HG03469 (cell line): ENCODE data around the gene MTHFSD.

Source experiments
- ATAC-seq: cut with Tn5 transposase; IDR thresholded peaks from one replicate; pipeline ENCODE4 v1.9.1; 2021; ENCODE audit warnings: mild to moderate bottlenecking, moderate library complexity, moderate number of reproducible peaks; ENCODE audit not compliant: unreplicated experiment

MTHFSD gene

GRCh38 chr16:86531641-86532525 lies 23.2 kb downstream of the MTHFSD start:
- ATAC-seq = no peak

GRCh38 chr16:86531191-86531545 lies 23.9 kb downstream of the MTHFSD start:
- ATAC-seq = no peak

DNA sequence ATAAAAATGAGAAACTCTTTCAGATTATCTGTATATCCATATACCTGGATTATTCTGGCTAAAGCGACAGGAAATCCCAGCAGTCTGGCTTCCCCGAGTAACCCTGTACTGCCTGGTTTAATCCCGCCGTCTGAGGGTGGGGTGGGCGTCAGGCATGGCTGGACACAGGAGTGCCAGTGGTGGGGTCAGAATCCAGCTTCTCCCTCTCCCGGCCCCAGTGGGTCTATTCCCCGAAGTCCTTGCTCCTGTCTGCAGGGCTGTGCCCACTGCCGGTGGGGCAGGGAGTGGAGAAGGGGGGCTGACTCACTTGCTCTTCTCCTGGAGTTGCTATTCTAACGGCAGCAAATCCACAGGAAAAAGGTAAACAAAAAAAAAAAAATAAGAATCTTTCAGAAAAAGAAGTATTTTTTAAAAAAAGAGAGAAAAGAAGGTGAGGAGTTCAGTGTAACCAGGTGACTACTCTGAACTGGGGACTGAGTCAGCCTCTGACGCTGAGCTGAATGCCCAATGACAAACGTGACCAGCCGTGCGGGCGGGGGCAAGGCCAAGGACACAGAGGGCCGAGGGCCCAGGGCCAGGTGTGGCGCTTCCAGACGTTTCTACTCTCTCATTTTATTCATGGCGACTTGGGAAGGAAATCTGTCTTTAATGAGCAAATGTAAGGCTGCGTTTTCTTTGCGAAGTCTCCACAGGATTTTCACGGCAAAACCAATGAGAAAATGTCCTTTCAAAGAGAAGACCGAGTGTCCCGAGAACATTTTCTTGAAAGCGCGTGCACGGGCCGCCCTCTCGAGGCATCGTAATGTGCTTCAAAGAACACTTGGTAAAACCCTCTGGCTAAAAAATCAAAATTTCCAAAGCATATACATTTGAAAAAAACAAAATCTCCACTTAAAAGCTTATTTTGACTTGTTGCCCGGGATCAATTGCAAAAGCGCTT lies 24.5 kb downstream of the MTHFSD start:
- ATAC-seq = no peak

GRCh38 chr16:86529160-86529559 lies 25.9 kb downstream of the MTHFSD start:
- ATAC-seq = no peak

- ATAC-seq = no peak
These were observed 26.7 kb downstream of the MTHFSD start for GRCh38 chr16:86528061-86528929.

- no peak for ATAC-seq
These were observed 27.7 kb downstream of the MTHFSD start for GRCh38 chr16:86527366-86527765.

DNA sequence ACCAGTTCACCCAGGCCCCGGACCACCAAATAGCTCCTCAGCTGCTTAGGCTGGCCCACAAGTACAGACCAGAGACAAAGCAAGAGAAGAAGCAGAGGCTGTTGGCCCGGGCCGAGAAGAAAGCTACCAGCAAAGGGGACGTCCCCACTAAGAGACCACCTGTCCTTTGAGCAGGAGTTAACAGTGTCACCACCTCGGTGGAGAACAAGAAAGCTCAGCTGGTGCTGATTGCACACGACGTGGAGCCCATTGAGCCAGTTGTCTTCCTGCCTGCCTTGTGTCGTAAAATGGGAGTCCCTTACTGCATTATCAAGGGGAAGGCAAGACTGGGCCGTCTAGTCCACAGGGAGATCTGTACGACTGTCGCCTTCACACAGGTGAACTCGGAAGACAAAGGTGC lies 29.3 kb downstream of the MTHFSD start:
- no peak for ATAC-seq

DNA sequence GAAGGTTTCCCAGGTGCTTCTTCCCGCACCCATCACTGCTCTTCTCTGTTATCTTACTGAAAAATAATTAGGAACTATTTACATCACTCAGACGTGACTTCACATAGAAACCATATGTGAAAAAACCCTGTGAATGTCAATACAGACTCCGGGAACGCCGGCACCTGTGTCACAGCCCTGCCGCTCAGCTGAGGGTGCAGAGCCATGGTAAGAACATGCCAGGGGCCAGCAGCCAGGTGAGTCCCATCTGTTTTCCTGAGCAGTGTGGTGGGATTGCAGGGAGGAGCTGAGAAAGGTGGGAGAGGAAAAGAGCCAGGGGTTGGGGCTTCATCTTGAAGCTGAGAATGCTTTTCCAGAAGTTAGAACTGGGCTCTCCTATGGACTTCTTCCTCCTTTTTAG lies 31.0 kb downstream of the MTHFSD start:
- ATAC-seq = no peak

DNA sequence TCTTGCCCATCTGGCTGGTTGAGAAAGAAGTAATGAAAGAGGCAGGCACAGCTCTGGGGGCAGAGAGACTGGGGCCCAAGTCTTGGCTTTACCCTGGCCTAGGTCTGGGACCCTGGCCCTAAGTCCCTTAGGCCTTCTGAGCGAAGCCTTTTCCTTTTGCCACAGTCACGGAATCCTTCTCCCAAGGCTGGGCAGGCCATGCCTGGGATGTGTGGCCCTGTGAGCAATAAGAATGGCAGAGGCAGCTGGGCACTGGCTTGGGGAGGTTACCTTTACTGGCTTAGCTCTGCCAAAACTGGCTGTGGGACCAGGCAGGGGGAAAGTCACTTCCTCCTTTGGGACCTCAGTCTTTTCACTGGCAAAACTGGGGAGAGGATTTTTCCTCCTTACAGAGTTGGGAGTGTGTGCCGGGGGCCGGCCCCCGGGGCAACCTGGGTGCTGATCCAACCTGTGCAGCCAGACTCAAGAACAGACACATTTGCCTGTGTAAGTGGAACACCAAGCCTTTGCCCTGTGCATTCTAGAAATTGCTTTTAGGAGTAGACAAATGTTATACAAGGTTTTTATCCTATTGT lies 31.8 kb downstream of the MTHFSD start:
- no peak for ATAC-seq

GRCh38 chr16:86522634-86523033 lies 32.4 kb downstream of the MTHFSD start:
- no peak for ATAC-seq

GRCh38 chr16:86521236-86522197 lies 33.5 kb downstream of the MTHFSD start:
- ATAC-seq = no peak

- no peak for ATAC-seq
These were observed 34.5 kb downstream of the MTHFSD start for GRCh38 chr16:86520317-86521210.

GRCh38 chr16:86519649-86520316 lies 35.3 kb downstream of the MTHFSD start:
- no peak for ATAC-seq

DNA sequence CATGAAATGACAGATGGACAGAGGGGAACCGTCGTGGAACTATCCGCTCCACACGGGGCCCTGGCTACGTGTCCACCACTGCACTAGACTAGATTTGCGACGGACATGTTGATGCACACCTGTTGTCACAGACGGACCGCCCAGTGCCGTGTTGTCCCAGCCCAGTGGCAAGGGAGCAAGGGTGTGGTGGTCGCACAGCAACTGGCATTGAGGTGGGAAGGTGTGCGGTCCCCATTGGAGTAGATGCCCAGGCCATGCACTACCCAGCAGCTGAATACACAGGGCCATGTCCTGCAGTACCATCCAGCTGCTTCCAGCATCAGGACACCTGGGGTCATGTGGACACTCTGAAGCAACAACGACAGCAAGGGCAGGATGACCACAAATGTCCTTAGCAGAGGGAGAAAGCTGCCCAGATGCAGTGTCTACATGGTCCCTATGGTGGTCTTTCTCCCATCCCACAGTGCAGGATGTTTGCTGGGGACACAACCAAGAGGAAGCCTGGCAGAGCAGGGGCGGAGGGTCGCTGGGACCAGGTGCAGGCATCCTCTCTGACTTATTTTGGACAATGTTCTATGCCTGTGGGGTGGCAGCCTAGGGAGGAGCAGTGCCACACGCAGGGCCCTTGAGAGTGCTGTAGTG lies 35.9 kb downstream of the MTHFSD start:
- no peak for ATAC-seq

- ATAC-seq = no peak
These were observed 37.3 kb downstream of the MTHFSD start for GRCh38 chr16:86517652-86518258.

GRCh38 chr16:86517033-86517432 lies 38.0 kb downstream of the MTHFSD start:
- ATAC-seq = no peak

- no peak for ATAC-seq
These were observed 38.4 kb downstream of the MTHFSD start for GRCh38 chr16:86516623-86517003.
